Vagina (tissue), 2 donors: ENCODE measurements around the gene ABCA2. TPM values are rescaled to one million over a fixed set of nuclear protein-coding genes. Genes with fewer than 3 reads are reported as not detected.

Experiments
- DNase-seq, 2 donors: peaks; one replicate each; pipeline ENCODE4 v3.0.0-alpha.2; 2017; ENCODE audit errors: extremely low spot score in 2 of 2
- H3K27ac ChIP-seq: fragments of 200-600 bp; sonication (generic); one replicate; pipeline ENCODE4 v1.5.1; 2019
- H3K27me3 ChIP-seq: fragments of 200-600 bp; sonication (generic); one replicate; pipeline ENCODE4 v1.5.1; 2019
- H3K36me3 ChIP-seq, 2 donors: fragments of 200-600 bp; sonication (generic); one replicate each; pipeline ENCODE4 v1.5.1; 2017 to 2019
- H3K4me1 ChIP-seq: fragments of 200-600 bp; sonication (generic); one replicate; pipeline ENCODE4 v1.5.1; 2019
- H3K4me3 ChIP-seq, 2 donors: fragments of 200-600 bp; sonication (generic); 1 replicate in 1 of 2; 2 replicates in 1 of 2; pipeline ENCODE4 v1.5.1; 2016 to 2019
- H3K9me3 ChIP-seq: fragments of 200-600 bp; sonication (generic); one replicate; pipeline ENCODE4 v1.5.1; 2019
- POLR2A ChIP-seq, 2 donors: fragments of 450-650 bp; IDR thresholded peaks; one replicate each; pipeline ENCODE4 v1.6.1; 2017; ENCODE audit warnings: antibody characterized with exemption in 2 of 2, mild to moderate bottlenecking in 2 of 2, moderate library complexity in 2 of 2
- intact Hi-C: fragments of 100-400 bp; cut with DNase I; formaldehyde crosslinking; loops from one replicate; pipeline ENCODE4 v1.15.1; 2023
- total RNA-seq: library from RNA; depleted of rRNA; stranded (reverse); fragments of >200 nt; gene quantifications from one replicate; pipeline ENCODE4 v1.2.3, GENCODE V29; 2016

The ABCA2 gene
- total RNA-seq, 1 donor from 2014 or later, result 44.0 TPM

DNA sequence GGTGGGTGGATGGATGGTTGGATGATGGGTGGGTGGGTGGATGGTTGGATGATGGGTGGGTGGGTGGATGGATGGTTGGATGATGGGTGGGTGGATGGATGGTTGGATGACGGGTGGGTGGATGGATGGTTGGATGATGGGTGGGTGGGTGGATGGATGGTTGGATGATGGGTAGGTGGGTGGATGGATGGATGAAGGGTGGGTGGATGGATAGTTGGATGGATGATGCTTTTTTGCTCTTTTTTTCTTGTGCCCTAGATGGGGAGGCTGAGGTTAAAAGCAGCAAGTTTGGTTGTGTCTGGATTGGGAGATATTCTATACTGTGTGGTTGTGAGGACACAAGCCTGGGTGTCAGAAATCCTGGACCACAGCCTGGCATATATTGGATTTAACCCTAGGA, 70.6 kb downstream of the ABCA2 start:
- Histone ChIP-seq H3K9me3 (no peaks in the 10 kb centered on the region), H3K27me3 (no peaks in the 10 kb centered on the region), H3K27ac (no peak overlapping the region), H3K4me3 (no peak overlapping the region), H3K36me3 (no peaks in the 10 kb centered on the region), H3K4me1 (peaks cover 16% of the 10 kb centered on the region)
- intact Hi-C loops, result no loop called here
- DNase-seq, result no peak
- no peak for TF ChIP-seq POLR2A (IDR thresholded peaks at IDR 0.05)

Other genes starting within 250 kb of the ABCA2 start
- gene TMEM141, start 236.9 kb downstream of the ABCA2 start, total RNA-seq, result 64.1 TPM
- gene CCDC183, start 231.9 kb downstream of the ABCA2 start, total RNA-seq, result not detected
- gene RABL6, start 220.3 kb downstream of the ABCA2 start, total RNA-seq, result 31.7 TPM
- gene AJM1, start 185.8 kb downstream of the ABCA2 start, total RNA-seq, result 1.2 TPM
- 38.1 TPM for gene PHPT1, start 178.8 kb downstream of the ABCA2 start, total RNA-seq
- 3.2 TPM for gene MAMDC4, start 175.9 kb downstream of the ABCA2 start, total RNA-seq
- gene EDF1, start 161.9 kb downstream of the ABCA2 start, total RNA-seq, result 257 TPM
- gene TRAF2, start 141.7 kb downstream of the ABCA2 start, total RNA-seq, result 12.8 TPM
- gene FBXW5, start 83.5 kb downstream of the ABCA2 start, total RNA-seq, result 125 TPM
- gene C8G, start 83.0 kb downstream of the ABCA2 start, total RNA-seq, result not detected
- gene LCN12, start 76.0 kb downstream of the ABCA2 start, total RNA-seq, result not detected
- 301 TPM for gene PTGDS, start 50.7 kb downstream of the ABCA2 start, total RNA-seq
- gene LCNL1, start 45.2 kb downstream of the ABCA2 start, total RNA-seq, result 2.0 TPM
- gene PAXX, start 35.8 kb downstream of the ABCA2 start, total RNA-seq, result 62.9 TPM
- gene CLIC3, start 31.7 kb downstream of the ABCA2 start, total RNA-seq, result 23.6 TPM
- not detected for gene FUT7, start 3.9 kb upstream of the ABCA2 start, total RNA-seq
- gene NPDC1, start 17.9 kb upstream of the ABCA2 start, total RNA-seq, result 67.5 TPM
- gene ENTPD2, start 25.8 kb upstream of the ABCA2 start, total RNA-seq, result 4.9 TPM
- gene SAPCD2, start 42.3 kb upstream of the ABCA2 start, total RNA-seq, result 2.7 TPM
- 13.3 TPM for gene UAP1L1, start 49.3 kb upstream of the ABCA2 start, total RNA-seq
- 34.1 TPM for gene MAN1B1, start 58.7 kb upstream of the ABCA2 start, total RNA-seq
- 152 TPM for gene DPP7, start 86.5 kb upstream of the ABCA2 start, total RNA-seq
- gene GRIN1, start 110.9 kb upstream of the ABCA2 start, total RNA-seq, result 0.74 TPM
- gene LRRC26, start 141.8 kb upstream of the ABCA2 start, total RNA-seq, result not detected
- not detected for gene TMEM210, start 143.8 kb upstream of the ABCA2 start, total RNA-seq
- 30.0 TPM for gene ANAPC2, start 160.3 kb upstream of the ABCA2 start, total RNA-seq
- gene SSNA1, start 160.4 kb upstream of the ABCA2 start, total RNA-seq, result 49.8 TPM
- 6.9 TPM for gene TPRN, start 172.5 kb upstream of the ABCA2 start, total RNA-seq
- gene TMEM203, start 177.4 kb upstream of the ABCA2 start, total RNA-seq, result 24.6 TPM
- gene NDOR1, start 177.5 kb upstream of the ABCA2 start, total RNA-seq, result 12.0 TPM
- 0.98 TPM for gene RNF208, start 194.0 kb upstream of the ABCA2 start, total RNA-seq
- 24.3 TPM for gene CYSRT1, start 196.9 kb upstream of the ABCA2 start, total RNA-seq
- 0.74 TPM for gene RNF224, start 199.3 kb upstream of the ABCA2 start, total RNA-seq
- gene SLC34A3, start 202.7 kb upstream of the ABCA2 start, total RNA-seq, result not detected
- gene TUBB4B, start 213.1 kb upstream of the ABCA2 start, total RNA-seq, result 312 TPM
- not detected for gene STPG3, start 223.0 kb upstream of the ABCA2 start, total RNA-seq
- gene NELFB, start 227.1 kb upstream of the ABCA2 start, total RNA-seq, result 44.0 TPM
- 13.0 TPM for gene TOR4A, start 249.5 kb upstream of the ABCA2 start, total RNA-seq